Ovary (tissue), 3 donors: ENCODE results near the gene ARHGEF1.

Source experiments
- POLR2A ChIP-seq: fragments of 450-650 bp; IDR thresholded peaks from one replicate; pipeline ENCODE4 v1.6.1; 2017; ENCODE audit warnings: antibody characterized with exemption, mild to moderate bottlenecking, moderate library complexity
- TF ChIP-seq, protein P1 (sequence below), 3 donors: fragments of 450-650 bp in 2 of 3; fragments of 200-600 bp in 1 of 3; IDR thresholded peaks; one replicate each; pipeline versions ENCODE4 v1.5.1 to v1.8.0; 2016 to 2022; ENCODE audit warnings: antibody characterized with exemption in 3 of 3, mild to moderate bottlenecking in 1 of 3
- donor health status: DM: no; HTN: no; CAD: no.

DNA sequence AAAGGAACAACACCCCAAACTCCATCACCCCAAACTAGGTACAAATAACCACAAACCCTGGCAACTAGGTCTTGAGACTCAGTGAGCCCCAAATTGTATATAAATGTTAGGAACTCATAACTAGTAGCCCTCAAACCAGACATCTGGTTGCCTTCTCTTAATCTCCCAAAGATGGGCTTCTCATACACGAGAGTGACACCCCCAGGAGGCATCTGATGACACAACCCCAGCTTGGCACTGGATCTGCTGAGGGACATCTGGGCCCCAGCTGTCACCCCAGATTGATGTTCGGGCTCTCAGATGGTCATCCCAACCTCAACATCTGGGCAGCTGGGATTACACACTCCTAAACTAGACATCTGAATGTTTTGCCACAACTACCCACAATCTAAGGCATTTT lies 61.4 kb downstream of the ARHGEF1 start:
- TF ChIP-seq POLR2A = no peak
- TF ChIP-seq, protein P1, sequence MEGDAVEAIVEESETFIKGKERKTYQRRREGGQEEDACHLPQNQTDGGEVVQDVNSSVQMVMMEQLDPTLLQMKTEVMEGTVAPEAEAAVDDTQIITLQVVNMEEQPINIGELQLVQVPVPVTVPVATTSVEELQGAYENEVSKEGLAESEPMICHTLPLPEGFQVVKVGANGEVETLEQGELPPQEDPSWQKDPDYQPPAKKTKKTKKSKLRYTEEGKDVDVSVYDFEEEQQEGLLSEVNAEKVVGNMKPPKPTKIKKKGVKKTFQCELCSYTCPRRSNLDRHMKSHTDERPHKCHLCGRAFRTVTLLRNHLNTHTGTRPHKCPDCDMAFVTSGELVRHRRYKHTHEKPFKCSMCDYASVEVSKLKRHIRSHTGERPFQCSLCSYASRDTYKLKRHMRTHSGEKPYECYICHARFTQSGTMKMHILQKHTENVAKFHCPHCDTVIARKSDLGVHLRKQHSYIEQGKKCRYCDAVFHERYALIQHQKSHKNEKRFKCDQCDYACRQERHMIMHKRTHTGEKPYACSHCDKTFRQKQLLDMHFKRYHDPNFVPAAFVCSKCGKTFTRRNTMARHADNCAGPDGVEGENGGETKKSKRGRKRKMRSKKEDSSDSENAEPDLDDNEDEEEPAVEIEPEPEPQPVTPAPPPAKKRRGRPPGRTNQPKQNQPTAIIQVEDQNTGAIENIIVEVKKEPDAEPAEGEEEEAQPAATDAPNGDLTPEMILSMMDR (IDR thresholded peaks at IDR 0.05) = no peak
